Endothelial cell (in vitro differentiated cells): ENCODE measurements around the gene SYT2. TPM values are rescaled to one million over a fixed set of nuclear protein-coding genes. Genes with fewer than 3 reads are reported as not detected.

ENCODE experiments used
- DNase-seq: peaks from one replicate; pipeline ENCODE4 v3.0.0; 2021; ENCODE audit warnings: low spot score
- H3K27ac Mint-ChIP-seq: one replicate; pipeline ENCODE4 v1.8.0; 2021; ENCODE audit warnings: mixed read lengths, inconsistent platforms; ENCODE audit not compliant: unreplicated experiment
- H3K27me3 Mint-ChIP-seq: one replicate; pipeline ENCODE4 v1.8.0; 2021; ENCODE audit warnings: mild to moderate bottlenecking, moderate library complexity, mixed read lengths, inconsistent platforms; ENCODE audit not compliant: unreplicated experiment
- H3K36me3 Mint-ChIP-seq: one replicate; pipeline ENCODE4 v1.8.0; 2021; ENCODE audit warnings: mild to moderate bottlenecking, low read depth, mixed read lengths, inconsistent platforms; ENCODE audit not compliant: unreplicated experiment
- H3K4me1 Mint-ChIP-seq: one replicate; pipeline ENCODE4 v1.8.0; 2021; ENCODE audit warnings: mild to moderate bottlenecking, mixed read lengths, inconsistent platforms; ENCODE audit not compliant: unreplicated experiment
- H3K4me3 Mint-ChIP-seq: one replicate; pipeline ENCODE4 v1.8.0; 2021; ENCODE audit warnings: mild to moderate bottlenecking, mixed read lengths, inconsistent platforms; ENCODE audit not compliant: unreplicated experiment
- H3K9me3 Mint-ChIP-seq: one replicate; pipeline ENCODE4 v1.8.0; 2021; ENCODE audit warnings: mixed read lengths, inconsistent platforms; ENCODE audit not compliant: unreplicated experiment
- CTCF ChIP-seq: fragments of 200-600 bp; sonication (generic); IDR thresholded peaks from one replicate; pipeline ENCODE4 v1.5.0; 2021; ENCODE audit warnings: antibody characterized with exemption; ENCODE audit not compliant: unreplicated experiment
- total RNA-seq: library from RNA; stranded (reverse); fragmentation: NEBNext Ultra II Directional; extraction: Animal tissue kit (Norgen Biotek cat#: 25700); gene quantifications from one replicate; pipeline ENCODE4 v1.2.1, GENCODE V29; 2021; ENCODE audit not compliant: unreplicated experiment

SYT2 gene
- total RNA-seq, 1 donor from 2014 or later = 0.33 TPM

GRCh38 chr1:202700061-202700460 is 10.2 kb downstream of the SYT2 start:
- no peak for TF ChIP-seq CTCF
- DNase-seq = no peak
- peaks cover 2% of the 10 kb centered on the region for H3K27me3 Mint-ChIP-seq
- no peaks in the 10 kb centered on the region for H3K9me3 Mint-ChIP-seq
- H3K4me1 Mint-ChIP-seq = peaks cover 6% of the 10 kb centered on the region
- H3K4me3 Mint-ChIP-seq = no peak overlapping the region
- H3K36me3 Mint-ChIP-seq = no peaks in the 10 kb centered on the region
- no peak overlapping the region for H3K27ac Mint-ChIP-seq

- H3K27ac Mint-ChIP-seq = no peak overlapping the region
- H3K4me3 Mint-ChIP-seq = no peak overlapping the region
- TF ChIP-seq CTCF = no peak
- no peaks in the 10 kb centered on the region for H3K36me3 Mint-ChIP-seq
- H3K4me1 Mint-ChIP-seq = peaks cover 6% of the 10 kb centered on the region
- H3K9me3 Mint-ChIP-seq = no peaks in the 10 kb centered on the region
- DNase-seq = no peak
- peaks cover 2% of the 10 kb centered on the region for H3K27me3 Mint-ChIP-seq
These were observed 12.0 kb downstream of the SYT2 start for GRCh38 chr1:202698276-202698675.

GRCh38 chr1:202697038-202697437 is 13.2 kb downstream of the SYT2 start:
- Mint-ChIP-seq H3K4me3 (no peak overlapping the region), H3K36me3 (no peaks in the 10 kb centered on the region), H3K4me1 (peaks cover 6% of the 10 kb centered on the region), H3K27me3 (peaks cover 2% of the 10 kb centered on the region), H3K9me3 (no peaks in the 10 kb centered on the region), H3K27ac (no peak overlapping the region)
- no peak for TF ChIP-seq CTCF
- no peak for DNase-seq

GRCh38 chr1:202694314-202694713 is 15.9 kb downstream of the SYT2 start:
- H3K9me3 Mint-ChIP-seq = no peaks in the 10 kb centered on the region
- peaks cover 6% of the 10 kb centered on the region for H3K4me1 Mint-ChIP-seq
- no peak for TF ChIP-seq CTCF
- H3K27ac Mint-ChIP-seq = no peak overlapping the region
- DNase-seq = no peak
- no peak overlapping the region for H3K4me3 Mint-ChIP-seq
- H3K27me3 Mint-ChIP-seq = peaks cover 9% of the 10 kb centered on the region
- H3K36me3 Mint-ChIP-seq = no peaks in the 10 kb centered on the region

GRCh38 chr1:202692959-202693555 is 17.2 kb downstream of the SYT2 start:
- Mint-ChIP-seq H3K4me1 (peaks cover under 1% of the 10 kb centered on the region), H3K9me3 (no peaks in the 10 kb centered on the region), H3K36me3 (no peaks in the 10 kb centered on the region), H3K4me3 (no peak overlapping the region), H3K27ac (no peak overlapping the region), H3K27me3 (peaks cover 11% of the 10 kb centered on the region)
- no peak for TF ChIP-seq CTCF
- DNase-seq = peak; percentile 80
